CD4-positive, alpha-beta T cell (primary cell): ENCODE results near the gene APOBEC3F. TPM values are rescaled to one million over a fixed set of nuclear protein-coding genes. Genes with fewer than 3 reads are reported as not detected.
A peak's percentile ranks its signal among the peaks of the same experiment; 100 is the strongest.

Experiments
- ATAC-seq: fragments of 200-7000 bp; cut with Tn5 transposase; one replicate; pipeline ENCODE4 v1.10.0; 2022; ENCODE audit warnings: mild to moderate bottlenecking; ENCODE audit not compliant: poor library complexity
- CTCF ChIA-PET: fragments of 350-600 bp; sonication (Branson Sonifier 250); formaldehyde crosslinking; loops from one replicate; lab custom pipeline; 2021; ENCODE audit warnings: antibody characterized with exemption, inconsistent platforms; lab: Charles Lee
- POLR2A ChIA-PET: fragments of 350-600 bp; sonication (Branson Sonifier 250); formaldehyde crosslinking; loops from one replicate; lab custom pipeline; 2021; ENCODE audit warnings: antibody characterized with exemption, inconsistent platforms; lab: Charles Lee
- DNase-seq, 14 experiments: peaks; one replicate each; pipeline ENCODE4 v3.0.0-alpha.2; 2013 to 2020; ENCODE audit warnings: mixed read lengths in 2 of 14
- H3K27ac ChIP-seq, 2 donors: one replicate each; pipeline versions ENCODE4 v1.5.1 to v1.7.0; 2013; ENCODE audit warnings: low read length in 2 of 2, low read depth in 1 of 2, mild to moderate bottlenecking in 1 of 2
- H3K27me3 ChIP-seq, 2 experiments: 1 replicate in 1 of 2; 2 replicates in 1 of 2; pipeline versions ENCODE4 v1.6.1 to v1.7.0; 2013; ENCODE audit warnings: low read length in 2 of 2, control low read depth in 1 of 2, mild to moderate bottlenecking in 1 of 2, moderate library complexity in 1 of 2; ENCODE audit not compliant: insufficient read depth in 2 of 2, control insufficient read depth in 1 of 2
- H3K36me3 ChIP-seq: one replicate; pipeline ENCODE4 v1.6.1; 2013; ENCODE audit warnings: low read length, control low read depth; ENCODE audit not compliant: insufficient read depth
- H3K4me1 ChIP-seq: one replicate; pipeline ENCODE4 v1.6.1; 2013; ENCODE audit warnings: low read length, control low read depth; ENCODE audit not compliant: insufficient read depth
- H3K4me3 ChIP-seq: one replicate; pipeline ENCODE4 v1.5.1; 2013; ENCODE audit warnings: mild to moderate bottlenecking, low read length, moderate library complexity
- H3K9me3 ChIP-seq, 2 experiments: 1 replicate in 1 of 2; 2 replicates in 1 of 2; pipeline versions ENCODE4 v1.6.1 to v1.7.0; 2013; ENCODE audit warnings: low read length in 2 of 2, mild to moderate bottlenecking in 2 of 2, control low read depth in 1 of 2, moderate library complexity in 1 of 2; ENCODE audit not compliant: control insufficient read depth in 1 of 2, insufficient read depth in 1 of 2
- H3K27ac Mint-ChIP-seq: one replicate; pipeline ENCODE4 v1.8.0; 2020; ENCODE audit warnings: mixed read lengths
- H3K27me3 Mint-ChIP-seq: one replicate; pipeline ENCODE4 v1.8.0; 2021; ENCODE audit warnings: mixed read lengths
- H3K36me3 Mint-ChIP-seq: one replicate; pipeline ENCODE4 v1.8.0; 2021; ENCODE audit warnings: low read depth, mixed read lengths
- H3K4me1 Mint-ChIP-seq: one replicate; pipeline ENCODE4 v1.8.0; 2021; ENCODE audit warnings: low read depth, mixed read lengths
- H3K4me3 Mint-ChIP-seq: one replicate; pipeline ENCODE4 v1.8.0; 2020; ENCODE audit warnings: mild to moderate bottlenecking, mixed read lengths
- H3K9me3 Mint-ChIP-seq: one replicate; pipeline ENCODE4 v1.8.0; 2020; ENCODE audit warnings: mixed read lengths
- intact Hi-C, 2 experiments: fragments of 100-400 bp; cut with DNase I in 1 of 2; cut with micrococcal nuclease in 1 of 2; formaldehyde crosslinking; loops; one replicate each; pipeline versions ENCODE4 v1.15.1 to v1.9.0; 2023 to 2025; cut with DNase I, micrococcal nuclease
- total RNA-seq, 174 experiments: library from RNA in 2 of 174; stranded (reverse) in 2 of 174; gene quantifications; one replicate each; pipeline ENCODE4 v1.2.3 and lab custom pipeline; 2021 to 2026
- TF ChIP-seq, protein P1 (sequence below): fragments of 200-600 bp; IDR thresholded peaks from one replicate; pipeline ENCODE4 v1.8.0; 2022; ENCODE audit warnings: antibody characterized with exemption, mild to moderate bottlenecking

The APOBEC3F gene
- total RNA-seq, 2 experiments from 2014 or later: 4.3 to 6.5 TPM

DNA sequence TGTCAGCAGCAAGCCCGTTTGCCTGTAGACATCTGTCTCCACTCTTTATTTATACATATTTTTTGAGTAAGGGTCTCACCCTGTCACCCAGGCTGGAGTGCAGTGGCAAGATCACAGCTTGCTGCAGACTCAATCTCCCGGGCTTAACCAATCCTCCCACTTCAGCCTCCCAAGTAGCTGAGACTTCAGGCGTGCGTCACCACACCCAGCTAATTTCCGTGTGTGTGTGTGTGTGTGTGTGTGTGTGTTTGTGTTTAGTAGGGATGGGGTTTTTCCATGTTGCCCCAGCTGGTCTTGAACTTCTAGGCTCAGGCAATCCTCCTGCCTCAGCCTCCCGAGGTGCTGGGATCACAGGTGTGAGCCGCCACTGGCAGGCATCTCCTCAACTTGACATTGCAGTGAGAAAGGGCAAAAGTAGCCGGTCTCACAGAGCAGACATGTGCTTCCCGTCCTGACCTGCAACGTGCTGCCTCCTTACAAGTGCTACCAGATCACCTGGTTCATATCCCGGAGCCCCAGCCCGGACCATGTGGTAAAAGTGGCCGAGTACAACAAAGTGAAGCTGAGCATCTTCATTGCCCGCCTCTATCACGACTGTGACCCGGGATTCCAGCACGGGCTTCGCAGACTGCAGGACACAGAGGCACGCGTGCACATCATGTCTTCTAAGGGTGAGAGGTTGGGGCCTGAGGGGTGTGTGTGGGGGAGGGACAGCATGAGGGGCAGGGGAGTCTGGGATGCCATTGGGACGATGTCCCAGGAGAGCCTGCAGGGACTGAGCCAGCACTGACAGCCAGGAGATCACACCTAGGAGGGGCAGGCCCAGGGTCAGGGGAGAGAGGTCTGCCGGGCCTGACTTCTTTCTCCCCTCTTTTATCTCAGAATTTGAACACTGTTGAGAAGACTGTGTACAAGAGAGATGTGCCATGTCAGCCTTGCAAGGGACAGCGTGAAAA is 50.7 kb downstream of the APOBEC3F start:
- peak in 2 of 14 experiments; percentile 68 to 80 for DNase-seq

DNA sequence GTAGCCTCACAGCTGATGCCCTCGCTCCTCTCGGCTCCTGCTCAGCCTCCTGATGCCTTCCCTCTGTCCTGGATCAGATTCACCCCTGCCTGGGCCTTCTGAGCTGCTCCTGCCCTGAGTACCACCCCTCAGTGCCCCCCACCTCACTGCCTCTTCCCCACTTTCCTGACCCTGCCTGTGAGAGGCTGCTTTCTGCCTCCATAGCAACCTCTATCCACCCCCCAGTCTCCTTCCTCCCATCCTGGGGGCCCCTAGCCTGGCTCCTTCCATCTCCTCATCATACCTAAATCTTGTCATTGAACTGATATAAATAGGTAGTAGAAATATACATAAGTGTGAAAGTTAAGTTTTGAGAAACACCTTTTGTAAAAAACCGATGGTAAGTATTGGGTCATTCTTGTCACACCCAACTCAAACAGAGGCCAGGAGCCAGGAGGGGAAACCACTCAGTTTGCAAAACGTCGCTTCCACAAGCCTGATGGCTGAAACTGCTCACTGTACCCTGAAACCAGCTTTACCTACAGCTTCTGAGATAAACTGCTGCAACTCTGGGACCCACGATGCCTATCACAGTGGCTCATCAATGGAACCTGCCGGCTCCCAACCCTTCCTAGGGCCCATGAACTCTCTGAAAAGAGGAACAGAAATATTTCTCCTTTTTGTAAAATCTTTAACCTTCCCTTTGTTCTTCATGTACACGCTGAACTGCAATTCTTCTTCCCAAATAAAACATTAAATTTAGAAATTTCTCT is 51.6 kb downstream of the APOBEC3F start:
- no peaks in the 10 kb centered on the region for H3K27me3 Mint-ChIP-seq
- H3K27me3 ChIP-seq: no peaks in the 10 kb centered on the region
- TF ChIP-seq, protein P1, sequence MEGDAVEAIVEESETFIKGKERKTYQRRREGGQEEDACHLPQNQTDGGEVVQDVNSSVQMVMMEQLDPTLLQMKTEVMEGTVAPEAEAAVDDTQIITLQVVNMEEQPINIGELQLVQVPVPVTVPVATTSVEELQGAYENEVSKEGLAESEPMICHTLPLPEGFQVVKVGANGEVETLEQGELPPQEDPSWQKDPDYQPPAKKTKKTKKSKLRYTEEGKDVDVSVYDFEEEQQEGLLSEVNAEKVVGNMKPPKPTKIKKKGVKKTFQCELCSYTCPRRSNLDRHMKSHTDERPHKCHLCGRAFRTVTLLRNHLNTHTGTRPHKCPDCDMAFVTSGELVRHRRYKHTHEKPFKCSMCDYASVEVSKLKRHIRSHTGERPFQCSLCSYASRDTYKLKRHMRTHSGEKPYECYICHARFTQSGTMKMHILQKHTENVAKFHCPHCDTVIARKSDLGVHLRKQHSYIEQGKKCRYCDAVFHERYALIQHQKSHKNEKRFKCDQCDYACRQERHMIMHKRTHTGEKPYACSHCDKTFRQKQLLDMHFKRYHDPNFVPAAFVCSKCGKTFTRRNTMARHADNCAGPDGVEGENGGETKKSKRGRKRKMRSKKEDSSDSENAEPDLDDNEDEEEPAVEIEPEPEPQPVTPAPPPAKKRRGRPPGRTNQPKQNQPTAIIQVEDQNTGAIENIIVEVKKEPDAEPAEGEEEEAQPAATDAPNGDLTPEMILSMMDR: no peak
- peak in 1 of 14 experiments; percentile 36 for DNase-seq
- no peak for ATAC-seq
- H3K27ac ChIP-seq: peak overlapping the region; percentile 85 to 95
- peak overlapping the region; percentile 70 for H3K4me3 Mint-ChIP-seq
- no peak overlapping the region for H3K4me3 ChIP-seq
- ChIA-PET POLR2A (interaction anchor here (1.0 to 1.5 kb wide), 3 partner anchors 12 to 249 kb away, joined by 3 to 5 read pairs (median 3); no protein-coding TSS in a partner anchor), CTCF (interaction anchor here (1.1 kb wide), 1 partner anchor 29 kb away, joined by 3 read pairs; no protein-coding TSS in a partner anchor)
- H3K36me3 Mint-ChIP-seq: peaks cover 14% of the 10 kb centered on the region
- H3K4me1 ChIP-seq: peaks cover 96% of the 10 kb centered on the region
- intact Hi-C loops: no loop called here
- H3K9me3 Mint-ChIP-seq: no peaks in the 10 kb centered on the region
- H3K36me3 ChIP-seq: peaks cover under 1% of the 10 kb centered on the region
- peak overlapping the region; percentile 99 for H3K27ac Mint-ChIP-seq
- peaks cover 86% of the 10 kb centered on the region for H3K4me1 Mint-ChIP-seq
- H3K9me3 ChIP-seq: no peaks in the 10 kb centered on the region

More for the DNA sequence above, 50.7 kb downstream of the APOBEC3F start:
- Mint-ChIP-seq H3K4me1 (peaks cover 85% of the 10 kb centered on the region), H3K27me3 (no peaks in the 10 kb centered on the region), H3K9me3 (no peaks in the 10 kb centered on the region), H3K27ac (peak overlapping the region; percentile 99), H3K4me3 (peak overlapping the region; percentile 70), H3K36me3 (peaks cover 19% of the 10 kb centered on the region)
- CTCF ChIA-PET: interaction anchor here (1.0 to 1.4 kb wide), 3 partner anchors 27 to 30 kb away, joined by 3 to 7 read pairs (median 3); no protein-coding TSS in a partner anchor
- TF ChIP-seq, protein P1: no peak
- ATAC-seq: no peak
- Histone ChIP-seq H3K4me3 (peak overlapping the region; percentile 29), H3K9me3 (no peaks in the 10 kb centered on the region), H3K27ac (peak overlapping the region; percentile 85 to 95), H3K27me3 (no peaks in the 10 kb centered on the region), H3K4me1 (peaks cover 96% of the 10 kb centered on the region), H3K36me3 (peaks cover 7% of the 10 kb centered on the region)
- POLR2A ChIA-PET: interaction anchor here (1.5 kb wide), 1 partner anchor 11 kb away, joined by 5 read pairs; no protein-coding TSS in a partner anchor
- intact Hi-C loops: no loop called here
